NCI-H82 (cell line): Measurements from ENCODE around the gene HNRNPA1.
"Not testable (repeated sequence)": the region's sequence is repeated elsewhere in the genome, so short reads cannot be mapped to it uniquely, and the experiment has no call there.

Experiments used
- DNase-seq: peaks from one replicate; lab custom pipeline; 2025; lab: John Stamatoyannopoulos, UW

The HNRNPA1 gene

GRCh38 chr12:54276368-54276767 lies 4.2 kb upstream of the HNRNPA1 start:
- DNase-seq: no peak

- no peak for DNase-seq
Measured at GRCh38 chr12:54277823-54278276, 2.7 kb upstream of the HNRNPA1 start.

GRCh38 chr12:54279227-54279631 lies 1.3 kb upstream of the HNRNPA1 start:
- DNase-seq: no peak

- peak; percentile 100 for DNase-seq
Measured at GRCh38 chr12:54279632-54280467, 676 bp upstream of the HNRNPA1 start, which contains the start of gene CBX5. TSS of gene CBX5 (minus strand) at chr12:54280122. CDS start at chr12:54257650, 22,472 bp downstream.

GRCh38 chr12:54281261-54281638 lies 724 bp downstream of the HNRNPA1 start:
- not testable (repeated sequence) for DNase-seq

GRCh38 chr12:54281694-54282093 lies 1.2 kb downstream of the HNRNPA1 start:
- DNase-seq: not testable (repeated sequence)

- peak; percentile 70 for DNase-seq
Measured at GRCh38 chr12:54282949-54283593, 2.5 kb downstream of the HNRNPA1 start.

- DNase-seq: not testable (repeated sequence)
Measured at GRCh38 chr12:54284070-54284780, 3.7 kb downstream of the HNRNPA1 start.

- DNase-seq: no peak
Measured at GRCh38 chr12:54285150-54286041, 4.9 kb downstream of the HNRNPA1 start.

GRCh38 chr12:54286042-54287030 lies 5.8 kb downstream of the HNRNPA1 start:
- peak; percentile 68 for DNase-seq

GRCh38 chr12:54287261-54288157 lies 7.0 kb downstream of the HNRNPA1 start:
- peak; percentile 90 for DNase-seq

- DNase-seq: no peak
Measured at GRCh38 chr12:54292083-54292930, 11.8 kb downstream of the HNRNPA1 start.

GRCh38 chr12:54292931-54293241 lies 12.4 kb downstream of the HNRNPA1 start:
- DNase-seq: no peak

- DNase-seq: peak; percentile 75
Measured at GRCh38 chr12:54294152-54294952, 13.8 kb downstream of the HNRNPA1 start.

GRCh38 chr12:54294953-54295566 lies 14.5 kb downstream of the HNRNPA1 start:
- DNase-seq: no peak

GRCh38 chr12:54296393-54297099 lies 16.0 kb downstream of the HNRNPA1 start:
- no peak for DNase-seq
